Measurements from ENCODE around the gene MROH7. TPM values are rescaled to one million over a fixed set of nuclear protein-coding genes. Genes with fewer than 3 reads are reported as not detected.
A peak's percentile ranks its signal among the peaks of the same experiment; 100 is the strongest.

MROH7 gene
- total RNA-seq, 1 donor from 2014 or later: 0.82 TPM

DNA sequence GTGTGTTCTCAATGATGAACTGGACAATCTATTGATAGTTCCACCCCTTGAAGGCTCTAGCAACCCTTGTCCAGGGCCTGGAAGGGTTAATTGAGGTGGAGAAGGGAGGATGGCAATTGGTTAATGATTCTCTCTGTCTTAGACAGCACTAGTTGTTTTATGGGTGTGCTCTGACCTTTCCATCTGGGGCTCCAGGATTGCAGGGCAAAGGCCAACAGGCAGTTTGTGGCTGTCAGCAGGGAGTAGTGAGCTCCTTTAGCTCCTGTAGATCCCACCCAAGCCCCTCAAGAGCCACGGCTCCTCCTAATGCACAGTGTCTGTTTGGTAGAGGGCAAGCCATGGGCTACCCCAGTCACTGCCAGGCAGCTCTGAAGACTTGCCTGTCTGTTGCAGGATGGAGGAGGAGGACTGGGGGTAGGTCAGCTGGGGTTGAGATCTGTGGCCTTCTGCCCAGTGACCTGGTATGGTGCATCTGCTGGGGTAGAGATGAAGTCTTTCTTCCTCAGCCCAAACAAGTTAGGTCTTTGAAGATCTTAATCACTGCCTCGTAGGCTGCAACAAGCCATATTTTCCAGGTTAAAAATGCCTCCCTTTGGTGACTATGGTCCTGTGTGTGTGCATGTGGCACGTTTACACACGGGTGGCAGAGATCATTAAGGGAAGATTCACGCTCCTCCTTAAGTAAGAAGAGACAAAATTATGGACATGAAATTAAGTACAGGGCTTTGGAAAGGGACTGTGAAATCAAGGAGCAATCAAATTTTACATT is 7.7 kb downstream of the MROH7 start:
- no peak for FAIRE-seq
- no peak for DNase-seq (ENCODE audit: low spot score in 2 of 2)

DNA sequence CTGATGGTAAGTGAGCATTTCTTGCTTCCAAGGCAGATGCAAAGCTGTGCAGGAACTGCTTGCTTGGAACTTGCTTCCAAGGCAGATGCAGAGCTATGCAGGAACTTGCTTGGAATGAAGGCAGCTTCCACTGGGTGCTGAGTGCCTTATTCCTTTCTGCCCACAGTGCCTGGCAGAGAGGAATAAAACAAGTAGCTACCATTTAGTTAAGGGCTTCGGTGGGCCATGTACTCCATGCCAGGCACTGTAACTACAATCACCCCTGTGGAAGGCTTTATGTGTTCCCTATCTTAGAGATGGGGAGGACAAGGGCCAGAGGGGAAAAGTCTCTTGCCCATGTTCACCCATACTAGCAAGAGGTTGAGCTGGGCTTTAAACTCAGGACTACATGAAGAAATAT is 8.3 kb downstream of the MROH7 start:
- FAIRE-seq (no peak), DNase-seq (ENCODE audit: low spot score in 2 of 2) (no peak)

DNA sequence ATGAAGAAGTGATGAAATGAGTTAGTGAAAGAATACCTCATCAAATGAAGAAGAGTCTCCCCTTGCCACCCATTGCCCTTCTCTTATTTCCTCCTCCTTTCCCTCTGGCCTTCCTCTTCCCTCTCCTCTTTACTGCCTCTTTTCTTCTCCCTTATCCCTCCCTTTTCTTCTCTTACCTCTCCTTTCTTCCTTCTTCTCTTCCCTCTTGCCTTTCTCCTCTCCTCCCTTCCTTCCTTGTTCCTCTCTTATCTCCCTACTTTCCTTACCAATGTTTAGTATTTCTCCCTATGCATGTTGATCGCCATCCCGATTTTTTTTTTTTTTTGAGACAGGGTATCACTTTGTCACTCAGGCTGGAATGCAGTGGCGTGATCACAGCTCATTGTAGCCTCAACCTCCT is 8.8 kb downstream of the MROH7 start:
- FAIRE-seq (no peak), DNase-seq (ENCODE audit: low spot score in 2 of 2) (no peak)

DNA sequence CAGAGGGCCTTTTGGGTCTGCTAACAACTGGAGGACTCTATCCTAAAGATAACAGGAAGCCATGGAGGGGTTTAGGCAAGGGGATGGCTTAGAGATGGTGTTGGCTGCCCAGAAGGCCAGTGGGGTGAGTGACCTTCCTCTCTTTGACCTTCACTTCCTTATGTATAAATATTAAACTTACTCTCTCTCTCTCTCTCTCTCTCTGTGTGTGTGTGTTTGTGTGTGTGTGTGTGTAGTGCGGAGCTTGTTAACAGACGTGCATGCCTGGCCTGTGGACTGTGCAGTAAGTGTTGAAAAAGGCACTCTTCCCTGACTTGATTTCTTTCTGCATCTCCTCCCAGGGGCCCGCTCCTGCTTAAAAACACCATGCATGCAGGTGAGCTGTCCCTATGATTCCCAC is 10.0 kb downstream of the MROH7 start:
- no peak for FAIRE-seq

DNA sequence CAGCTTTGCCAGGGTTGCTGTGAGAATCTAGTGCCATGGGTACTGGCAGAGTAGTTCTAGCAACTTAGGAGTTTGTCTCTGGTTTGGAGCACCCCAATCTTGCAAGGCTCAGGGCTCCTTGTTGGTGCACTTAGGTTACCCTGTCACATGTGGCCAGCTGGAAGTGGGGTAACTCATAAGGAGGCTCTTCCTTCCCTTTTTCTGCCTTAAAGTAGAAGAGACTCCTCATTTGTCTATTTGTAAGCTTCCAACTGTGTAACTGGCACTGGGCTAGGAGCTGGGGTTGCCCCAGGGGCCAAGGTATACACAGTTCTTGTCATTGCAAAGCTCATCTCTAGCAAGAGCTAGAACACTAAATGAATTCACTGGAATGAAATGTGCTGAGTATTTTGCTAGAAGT is 10.6 kb downstream of the MROH7 start:
- FAIRE-seq (no peak), DNase-seq (ENCODE audit: low spot score in 2 of 2) (no peak)

More for the DNA sequence above, 10.0 kb downstream of the MROH7 start:
- no peak for DNase-seq (ENCODE audit: low spot score in 2 of 2)

DNA sequence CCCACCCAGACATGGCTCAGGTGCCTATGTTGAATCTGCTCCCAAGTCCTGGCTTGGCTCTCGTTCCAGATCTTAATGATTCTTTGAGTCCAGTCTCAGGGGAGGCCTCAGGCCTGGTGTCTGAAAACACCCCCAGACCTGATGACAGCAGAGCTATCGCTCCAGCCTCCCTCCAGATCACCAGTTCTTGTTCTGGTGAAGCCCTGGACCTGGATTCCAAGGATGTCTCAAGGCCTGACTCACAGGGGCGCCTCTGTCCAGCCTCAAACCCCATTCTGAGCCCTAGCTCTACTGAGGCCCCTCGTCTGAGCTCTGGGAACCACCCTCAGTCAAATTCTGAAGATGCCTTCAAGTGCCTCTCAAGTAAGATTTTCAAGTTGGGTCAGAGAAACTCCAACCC is 11.4 kb downstream of the MROH7 start:
- FAIRE-seq: no peak
- DNase-seq (ENCODE audit: low spot score in 2 of 2): no peak

DNA sequence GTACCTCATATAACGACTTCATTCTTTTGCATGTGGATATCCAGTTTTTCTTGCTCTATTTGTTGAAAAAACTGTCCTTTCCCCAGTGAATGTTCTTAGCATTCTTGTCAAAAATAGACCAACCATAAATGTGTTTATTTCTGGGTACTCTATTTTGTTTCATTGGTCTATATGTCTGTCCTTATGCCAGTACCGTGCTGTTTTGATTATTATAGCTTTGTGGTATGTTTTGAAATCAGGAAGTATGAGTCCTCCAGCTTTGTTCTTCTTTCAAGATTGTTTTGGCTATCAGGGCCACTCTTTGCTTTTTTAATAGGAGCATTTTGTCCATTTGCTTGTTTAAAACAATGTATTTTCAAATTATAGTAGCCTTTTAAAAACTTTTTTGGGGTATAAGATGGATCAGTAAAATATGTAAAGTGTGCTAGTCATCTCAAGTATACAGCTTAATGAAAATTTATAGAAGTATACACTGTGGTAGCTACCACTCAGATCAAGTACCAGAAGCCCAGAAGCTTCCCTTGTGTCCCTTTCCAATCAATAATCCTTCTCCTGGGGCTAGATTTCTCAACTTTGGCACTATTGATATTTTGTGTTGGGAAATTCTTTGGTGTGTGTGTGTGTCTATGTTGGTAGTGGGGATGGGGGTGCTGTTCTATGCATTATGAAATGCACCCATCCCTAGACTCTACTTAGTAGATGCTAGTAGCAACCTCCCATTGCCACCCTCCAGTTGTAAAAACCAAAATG is 16.8 kb downstream of the MROH7 start:
- no peak for DNase-seq (ENCODE audit: low spot score in 2 of 2)
- FAIRE-seq: no peak

DNA sequence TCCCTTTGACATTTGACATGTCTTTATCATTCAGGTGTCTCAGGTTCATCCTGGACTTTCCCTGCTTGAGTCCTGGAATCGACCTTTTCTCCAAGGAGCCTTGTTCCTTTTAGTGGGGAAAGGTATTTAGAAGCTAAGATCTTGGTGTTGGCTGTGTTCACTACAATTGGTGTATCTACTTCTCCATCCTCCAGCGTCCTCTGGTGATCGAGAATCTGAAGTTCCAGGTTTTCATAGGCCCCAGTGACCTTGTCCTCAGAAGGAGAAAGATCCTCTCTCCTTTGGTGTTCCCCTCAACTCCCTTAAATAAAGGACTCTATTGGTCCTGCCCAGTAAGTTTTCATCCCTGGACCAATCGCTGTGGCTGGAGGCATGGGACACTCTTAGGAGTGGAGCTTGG is 22.1 kb downstream of the MROH7 start:
- DNase-seq (ENCODE audit: low spot score in 2 of 2) (no peak), FAIRE-seq (no peak)

DNA sequence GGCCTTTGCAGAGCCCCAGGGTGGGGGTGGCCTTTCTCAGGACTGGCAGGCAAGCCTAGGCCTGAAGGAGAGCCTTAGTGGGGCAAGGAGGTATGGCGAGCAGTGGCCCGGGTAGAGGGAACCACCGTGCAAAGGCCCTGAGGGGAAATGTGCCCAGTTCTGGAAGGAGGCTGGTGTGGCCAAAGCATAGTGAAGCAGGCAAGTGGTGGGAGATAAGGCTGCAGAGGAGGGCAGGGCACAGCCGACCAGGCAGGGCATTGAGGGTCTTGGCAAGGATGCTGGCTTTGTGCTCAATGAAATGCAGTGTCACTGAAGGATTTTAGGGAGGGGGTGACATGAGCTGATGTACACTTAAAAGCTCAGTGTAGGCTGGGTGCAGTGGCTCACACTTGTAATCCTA is 22.8 kb downstream of the MROH7 start:
- no peak for DNase-seq (ENCODE audit: low spot score in 2 of 2)

DNA sequence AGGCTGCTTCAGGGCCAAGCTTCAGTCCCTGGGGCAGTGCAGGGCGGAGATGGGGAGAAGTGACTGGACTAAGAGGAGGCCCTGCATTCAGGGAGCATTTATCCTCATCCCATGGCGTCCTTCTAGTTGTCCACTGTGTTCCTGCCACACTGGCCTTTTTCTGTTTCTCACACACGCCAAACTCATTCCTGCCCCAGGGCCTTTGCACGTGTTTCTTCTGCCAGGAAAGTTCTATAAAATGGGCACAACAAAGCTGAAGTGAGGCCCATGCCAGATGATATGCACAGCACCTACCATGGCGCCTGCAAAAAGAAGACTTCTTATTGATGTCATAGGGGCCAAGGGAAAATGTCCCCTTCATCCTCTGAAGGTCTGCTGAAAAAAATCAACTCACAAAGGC is 24.3 kb downstream of the MROH7 start:
- DNase-seq (ENCODE audit: low spot score in 2 of 2): no peak
- no peak for FAIRE-seq

More for the DNA sequence above, 22.8 kb downstream of the MROH7 start:
- FAIRE-seq: no peak

DNA sequence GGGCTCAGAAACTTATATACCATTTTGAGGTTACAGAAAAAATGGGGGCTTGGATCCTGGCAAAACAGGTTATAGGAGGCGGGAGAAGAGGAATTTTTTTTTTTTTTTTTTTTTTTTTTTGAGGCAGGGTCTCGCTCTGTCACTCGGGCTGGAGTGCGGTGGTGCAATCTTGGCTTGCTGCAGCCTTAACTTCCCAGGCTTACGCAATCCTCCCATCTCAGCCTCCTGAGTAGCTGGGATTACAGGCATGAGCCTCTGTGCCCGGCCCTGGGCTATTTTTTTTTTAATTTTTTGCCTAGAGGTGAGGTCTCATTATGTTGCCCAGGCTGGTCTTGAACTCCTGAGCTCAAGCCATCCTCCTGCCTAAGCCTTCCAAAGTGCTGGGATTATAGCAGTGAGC is 24.7 kb downstream of the MROH7 start:
- DNase-seq (ENCODE audit: low spot score in 2 of 2): no peak
- FAIRE-seq: no peak

DNA sequence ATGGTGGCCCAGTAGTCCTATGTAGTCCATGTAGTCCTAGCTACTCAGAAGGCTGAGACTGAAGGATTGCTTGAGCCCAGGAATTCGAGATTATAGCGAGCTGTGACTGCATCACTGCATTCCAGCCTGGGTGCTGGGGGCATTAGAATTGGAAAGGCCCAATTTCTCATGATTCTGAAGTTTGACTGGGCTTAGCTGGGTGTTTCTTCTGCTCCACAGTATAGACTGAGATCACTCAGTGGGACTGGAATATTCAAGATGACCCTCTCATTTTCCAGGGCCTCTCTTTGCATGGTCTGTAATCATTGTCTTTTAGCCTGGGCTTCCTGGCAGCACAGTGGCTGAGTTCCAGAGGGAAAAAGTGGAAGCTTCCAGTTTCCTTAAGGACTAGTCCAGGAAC is 26.2 kb downstream of the MROH7 start:
- FAIRE-seq: no peak
- no peak for DNase-seq (ENCODE audit: low spot score in 2 of 2)

DNA sequence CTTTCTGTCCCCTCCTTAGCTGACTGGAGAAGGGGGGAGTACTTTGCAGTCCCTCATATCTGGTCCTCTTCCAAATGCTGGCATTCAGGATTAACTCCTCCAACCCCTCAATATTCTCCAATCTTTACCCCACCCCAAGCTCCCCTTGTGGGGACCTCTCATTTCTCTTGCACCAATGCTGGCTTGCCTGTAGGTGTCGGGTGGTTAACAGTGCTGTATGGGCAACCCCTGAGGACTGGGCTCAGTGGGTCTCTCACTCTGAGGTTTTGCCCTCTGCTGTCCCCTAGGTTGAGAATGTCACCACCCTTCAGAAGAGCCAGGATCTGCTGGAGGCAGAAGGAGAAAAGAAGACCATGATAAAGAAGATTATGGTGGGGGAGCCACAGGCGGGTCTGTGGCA is 27.0 kb downstream of the MROH7 start:
- no peak for FAIRE-seq
- no peak for DNase-seq (ENCODE audit: low spot score in 2 of 2)

DNA sequence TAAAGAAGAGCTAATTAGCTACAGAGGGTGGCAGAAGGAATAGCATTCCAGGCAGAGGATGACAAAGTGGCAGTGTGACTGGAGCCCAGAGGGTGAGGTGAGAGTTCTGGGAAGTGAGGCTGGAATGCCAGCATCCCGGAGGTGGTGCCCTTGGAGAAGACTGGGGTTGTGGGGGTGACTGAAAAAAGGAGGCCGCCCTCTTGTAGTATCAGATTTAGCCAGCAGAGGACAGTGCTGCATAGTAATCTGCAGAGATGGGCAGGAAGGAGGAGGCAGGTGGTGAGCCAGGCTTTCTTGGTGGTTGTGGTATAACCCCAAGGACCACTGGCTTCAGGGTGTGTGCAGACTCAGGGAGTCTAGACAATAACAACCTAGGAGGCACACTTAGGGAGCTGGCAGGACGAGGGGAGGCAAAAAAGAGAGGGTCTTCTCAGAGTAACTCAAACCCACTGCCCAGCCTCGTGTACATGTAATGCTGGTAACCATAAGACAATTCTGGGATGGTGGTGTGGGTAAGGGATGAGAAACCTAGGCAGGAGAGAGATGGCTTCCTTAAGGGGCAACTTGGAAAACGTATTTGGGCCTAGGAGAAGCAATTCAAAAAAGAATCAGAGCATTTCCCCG is 30.5 kb downstream of the MROH7 start:
- FAIRE-seq (no peak), DNase-seq (ENCODE audit: low spot score in 2 of 2) (peak in 1 of 2 donors; percentile 29)

DNA sequence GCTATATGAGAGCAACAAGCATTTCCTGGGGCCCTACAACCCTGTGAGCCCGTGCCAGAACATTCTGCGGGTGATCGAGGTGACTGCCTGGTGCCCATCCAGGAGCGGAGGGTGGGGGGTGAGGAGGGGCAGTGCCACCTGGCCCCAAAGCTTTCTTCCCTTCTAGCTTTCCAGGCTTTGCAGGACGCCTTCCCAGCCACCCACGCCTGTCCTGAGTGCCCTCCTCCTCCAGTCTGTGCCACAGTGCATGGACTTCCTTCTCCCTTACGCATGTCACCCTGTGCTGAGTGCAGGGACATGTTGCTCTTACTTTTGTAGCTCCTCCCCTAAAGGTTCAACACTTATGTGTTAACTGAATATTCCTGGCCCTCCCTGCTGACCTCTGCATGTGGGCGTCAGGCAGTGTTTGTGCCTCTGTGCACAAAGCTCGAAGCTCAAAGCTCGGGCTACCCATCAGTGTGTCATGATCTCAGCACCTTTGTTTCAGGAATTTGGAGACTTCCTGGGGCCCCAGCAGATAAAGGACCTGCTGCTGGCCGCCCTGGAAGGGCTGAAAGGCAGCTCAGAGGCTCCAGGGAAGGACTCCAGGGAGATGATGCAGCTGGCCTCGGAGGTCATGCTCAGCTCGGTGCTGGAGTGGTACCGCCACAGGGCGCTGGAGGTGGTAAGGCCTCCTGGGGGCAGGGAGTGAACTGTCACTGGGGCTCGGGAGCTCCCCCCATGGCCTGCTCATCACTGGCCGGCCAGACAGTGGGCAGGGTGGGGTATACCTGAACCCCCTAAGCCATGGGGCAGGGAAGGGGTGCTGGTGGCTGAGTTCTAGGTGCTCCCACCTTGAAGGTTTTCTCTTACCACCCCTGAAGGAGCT is 37.4 kb downstream of the MROH7 start:
- FAIRE-seq (no peak), DNase-seq (ENCODE audit: low spot score in 2 of 2) (no peak)

DNA sequence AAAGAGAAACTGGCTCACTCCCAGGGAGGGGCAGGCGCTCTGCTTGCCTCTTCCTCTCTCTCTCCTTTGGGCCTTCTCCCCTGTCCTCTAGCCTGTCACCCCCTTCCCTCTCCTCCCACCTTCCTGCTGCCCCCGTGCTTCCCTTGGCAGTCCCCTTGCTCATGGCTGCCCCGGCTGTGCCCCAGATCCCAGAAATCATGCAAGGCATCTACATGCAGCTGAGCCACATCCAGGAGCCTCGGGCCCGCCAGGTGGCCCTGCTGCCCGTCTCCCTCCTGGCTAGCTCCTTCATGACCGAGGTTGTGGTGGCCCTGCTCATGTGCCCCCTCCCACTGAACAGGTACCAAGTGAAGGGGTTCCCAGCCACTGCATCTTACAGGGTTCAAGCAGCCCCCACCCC is 38.1 kb downstream of the MROH7 start:
- no peak for DNase-seq (ENCODE audit: low spot score in 2 of 2)
- no peak for FAIRE-seq

DNA sequence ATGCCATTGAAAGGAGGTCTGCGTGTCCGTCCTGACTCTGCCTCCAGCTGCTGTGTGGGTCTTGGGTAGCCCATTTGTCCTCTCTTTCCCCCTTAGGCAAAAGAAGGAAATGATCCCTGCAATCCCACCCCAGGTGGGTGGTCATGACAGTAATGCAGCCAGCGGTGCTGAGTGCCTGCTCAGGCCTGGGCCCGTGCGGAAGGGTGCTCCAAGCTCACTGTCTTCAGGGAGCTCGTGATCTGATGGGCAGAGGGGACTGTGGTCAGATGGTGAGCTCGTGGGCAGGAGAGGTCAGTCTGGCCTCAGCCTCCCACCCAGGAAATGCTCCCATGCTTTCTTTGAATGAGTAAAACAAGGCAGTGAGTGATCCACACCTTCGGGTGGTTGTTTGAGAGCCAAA is 38.8 kb downstream of the MROH7 start:
- FAIRE-seq (no peak), DNase-seq (ENCODE audit: low spot score in 2 of 2) (no peak)

DNA sequence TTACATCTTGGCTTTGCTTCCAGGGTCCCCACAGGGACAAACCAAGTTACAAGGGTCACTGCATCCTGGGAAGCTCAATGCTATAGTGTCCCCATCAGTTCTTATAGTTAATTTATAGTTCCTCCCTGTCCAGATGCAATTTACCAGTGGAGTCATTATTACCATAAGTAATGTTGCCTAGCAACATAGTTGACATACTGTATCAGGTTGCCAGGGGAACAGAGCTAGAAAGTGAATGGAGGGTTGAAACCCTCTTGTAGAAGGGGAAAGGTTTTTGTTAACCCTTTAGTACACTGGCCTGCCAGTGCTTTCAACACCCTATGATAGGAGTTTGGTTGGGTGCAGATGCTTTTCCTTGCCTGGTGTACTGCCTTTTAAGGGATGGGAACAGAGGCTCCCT is 39.8 kb downstream of the MROH7 start:
- DNase-seq (ENCODE audit: low spot score in 2 of 2): no peak
- no peak for FAIRE-seq

DNA sequence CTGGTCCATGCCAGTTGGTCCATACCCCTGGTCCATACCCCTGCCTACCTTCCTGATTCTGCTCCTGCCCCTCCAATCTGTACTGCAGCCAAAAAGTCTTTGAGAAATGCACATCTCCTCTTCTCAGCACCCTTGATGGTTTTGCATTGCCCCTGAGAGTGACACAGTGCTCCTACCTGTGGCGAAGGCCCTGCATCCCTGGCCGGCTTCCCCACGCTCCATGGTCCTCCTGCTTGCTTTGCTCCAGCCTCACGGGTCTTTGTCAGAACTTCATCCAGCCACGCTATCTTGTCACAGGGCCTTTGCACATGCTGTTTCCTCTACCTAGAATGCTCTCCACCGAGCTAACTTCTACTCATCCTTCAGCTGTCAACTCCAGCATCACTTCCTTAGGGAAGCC is 41.9 kb downstream of the MROH7 start:
- DNase-seq (ENCODE audit: low spot score in 2 of 2) (no peak), FAIRE-seq (no peak)

DNA sequence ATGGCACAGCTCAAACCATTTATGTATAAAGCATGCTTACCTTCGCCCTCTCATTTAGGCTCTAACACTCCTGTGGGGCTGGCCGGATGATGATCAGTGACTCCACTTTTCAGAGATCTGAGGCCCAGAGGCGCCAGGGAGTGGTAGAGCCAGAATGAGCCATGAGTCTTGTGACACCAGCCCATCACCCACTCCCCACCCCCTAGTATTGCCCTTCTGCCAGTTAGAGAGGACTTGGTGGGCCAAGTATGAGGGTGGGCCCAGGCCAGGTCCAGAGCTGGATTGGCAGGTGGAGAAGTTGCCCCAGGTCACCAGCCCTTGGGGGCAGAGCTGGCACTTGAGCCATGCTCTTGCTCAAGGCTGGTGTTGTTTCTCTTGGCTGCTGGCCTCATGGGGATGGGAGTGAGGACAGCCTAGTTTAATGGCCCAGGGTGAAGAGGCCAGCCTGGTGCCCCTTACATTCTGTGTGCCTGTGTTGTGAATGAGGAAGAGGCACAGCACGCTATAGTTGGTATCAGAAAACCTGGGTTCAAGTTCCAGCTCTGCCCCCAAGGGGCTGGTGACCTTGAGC is 43.8 kb downstream of the MROH7 start:
- DNase-seq (ENCODE audit: low spot score in 2 of 2) (no peak), FAIRE-seq (no peak)

Data from frontal cortex (tissue), 4 donors.